ENCODE measurements around the gene AKAP10.
"Not testable (repeated sequence)": the region's sequence is repeated elsewhere in the genome, so short reads cannot be mapped to it uniquely, and the experiment has no call there.

AKAP10 gene, protein sequence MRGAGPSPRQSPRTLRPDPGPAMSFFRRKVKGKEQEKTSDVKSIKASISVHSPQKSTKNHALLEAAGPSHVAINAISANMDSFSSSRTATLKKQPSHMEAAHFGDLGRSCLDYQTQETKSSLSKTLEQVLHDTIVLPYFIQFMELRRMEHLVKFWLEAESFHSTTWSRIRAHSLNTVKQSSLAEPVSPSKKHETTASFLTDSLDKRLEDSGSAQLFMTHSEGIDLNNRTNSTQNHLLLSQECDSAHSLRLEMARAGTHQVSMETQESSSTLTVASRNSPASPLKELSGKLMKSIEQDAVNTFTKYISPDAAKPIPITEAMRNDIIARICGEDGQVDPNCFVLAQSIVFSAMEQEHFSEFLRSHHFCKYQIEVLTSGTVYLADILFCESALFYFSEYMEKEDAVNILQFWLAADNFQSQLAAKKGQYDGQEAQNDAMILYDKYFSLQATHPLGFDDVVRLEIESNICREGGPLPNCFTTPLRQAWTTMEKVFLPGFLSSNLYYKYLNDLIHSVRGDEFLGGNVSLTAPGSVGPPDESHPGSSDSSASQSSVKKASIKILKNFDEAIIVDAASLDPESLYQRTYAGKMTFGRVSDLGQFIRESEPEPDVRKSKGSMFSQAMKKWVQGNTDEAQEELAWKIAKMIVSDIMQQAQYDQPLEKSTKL

DNA sequence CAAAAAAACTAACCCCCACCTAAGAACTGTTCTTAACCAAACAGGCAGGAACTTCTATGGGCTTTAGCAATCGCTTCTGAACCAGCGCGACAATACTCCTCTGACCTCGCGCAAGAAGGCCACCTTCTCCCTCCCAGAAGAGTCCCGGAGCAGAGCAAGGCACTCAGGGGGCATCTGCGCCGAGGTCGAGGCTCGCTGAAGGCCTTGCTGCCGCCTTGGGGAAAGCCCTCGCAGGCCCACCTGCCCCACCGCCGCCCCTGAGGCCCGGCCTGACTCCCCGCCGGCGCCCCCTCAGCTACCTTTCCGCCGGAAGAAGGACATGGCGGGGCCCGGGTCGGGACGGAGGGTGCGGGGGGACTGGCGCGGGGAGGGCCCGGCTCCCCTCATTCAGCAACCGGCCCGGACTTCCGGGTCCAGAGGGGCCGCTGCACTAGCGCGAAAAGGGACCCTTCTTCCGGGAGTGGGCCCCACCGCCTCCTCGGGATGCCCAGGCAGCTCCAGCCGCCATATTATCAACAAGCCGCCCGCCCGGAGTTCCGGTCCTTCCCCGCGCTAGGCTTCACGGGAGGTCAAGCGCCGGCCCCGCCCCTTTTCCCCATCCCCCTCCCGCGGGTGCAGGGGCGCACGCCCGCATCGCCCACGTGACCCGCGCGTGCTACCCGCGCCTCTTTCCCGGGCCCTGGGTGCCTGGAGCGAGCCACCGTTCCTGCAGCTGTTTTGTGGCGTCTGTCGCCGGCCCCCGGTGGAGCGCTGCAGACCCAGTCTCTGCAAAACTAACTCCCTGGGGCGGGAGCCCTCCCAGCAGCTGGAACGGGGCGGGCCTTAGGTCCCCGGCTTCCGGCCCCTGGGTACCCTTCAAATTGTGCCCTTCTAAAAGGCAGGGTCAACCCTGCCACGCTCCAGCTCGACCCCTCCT is at the start of gene AKAP10:
AKAP10 (minus strand) TSS at position 536 of the 916 bp plus-strand sequence; CDS start at position 387, 149 bp downstream.
- DNase-seq, result peak; percentile 87

DNA sequence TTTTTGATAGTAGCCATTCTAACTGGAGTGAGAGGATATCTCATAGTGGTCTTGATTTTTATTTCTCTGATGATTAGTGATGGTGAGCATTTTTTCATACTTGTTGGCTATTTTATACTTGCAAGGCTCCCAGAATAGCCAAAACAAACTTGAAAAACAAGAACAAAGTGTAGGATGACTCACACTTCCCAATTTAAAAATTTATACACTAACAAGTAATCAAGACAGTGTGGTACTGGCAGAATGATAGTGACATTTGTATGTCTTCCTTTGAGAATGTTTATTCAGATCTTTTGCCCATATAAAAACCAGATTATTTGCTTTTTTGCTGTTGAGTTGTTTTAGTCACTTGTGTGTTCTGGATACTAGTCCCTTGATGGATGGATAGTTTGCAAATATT is 49.3 kb upstream of the AKAP10 start:
- no peak for DNase-seq

DNA sequence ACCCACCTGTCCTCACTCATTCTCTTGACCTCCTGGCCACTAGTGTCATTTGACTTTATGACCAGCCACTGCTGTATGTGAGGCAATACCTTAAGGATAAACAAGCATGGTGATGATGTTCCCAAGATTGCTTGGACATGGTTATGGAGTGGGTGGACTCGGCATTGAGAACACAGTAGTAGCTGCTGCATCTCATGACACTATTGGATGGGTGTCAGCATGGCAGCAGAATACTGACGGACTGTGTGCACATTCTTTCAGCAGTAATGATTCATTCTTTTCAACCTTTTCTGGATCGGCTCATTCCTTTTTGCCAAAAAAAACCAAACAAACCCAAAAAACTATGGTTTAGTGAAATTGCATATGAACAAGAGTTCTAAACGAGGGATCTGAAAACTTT is 45.1 kb upstream of the AKAP10 start:
- DNase-seq, result no peak

DNA sequence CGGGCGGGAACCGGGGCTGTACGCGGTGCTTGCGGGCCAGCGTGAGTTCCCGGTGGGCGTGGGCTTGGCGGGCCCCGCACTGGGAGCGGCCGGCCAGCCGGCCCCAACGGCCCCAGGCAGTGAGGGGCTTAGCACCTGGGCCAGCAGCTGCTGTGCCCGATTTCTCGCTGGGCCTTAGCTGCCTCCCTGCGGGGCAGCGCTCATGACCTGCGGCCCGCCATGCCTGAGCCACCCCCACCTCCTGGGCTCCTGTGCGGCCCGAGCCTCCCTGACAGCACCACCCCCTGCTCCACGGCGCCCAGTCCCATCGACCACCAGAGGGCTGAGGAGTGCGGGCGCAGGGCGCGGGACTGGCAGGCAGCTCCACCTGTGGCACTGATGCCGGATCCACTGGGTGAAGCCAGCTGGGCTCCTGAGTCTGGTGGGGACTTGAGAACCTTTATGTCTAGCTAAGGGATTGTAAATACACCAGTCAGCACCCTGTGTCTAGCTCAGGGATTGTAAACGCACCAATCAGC is 38.9 kb upstream of the AKAP10 start:
- not testable (repeated sequence) for DNase-seq

DNA sequence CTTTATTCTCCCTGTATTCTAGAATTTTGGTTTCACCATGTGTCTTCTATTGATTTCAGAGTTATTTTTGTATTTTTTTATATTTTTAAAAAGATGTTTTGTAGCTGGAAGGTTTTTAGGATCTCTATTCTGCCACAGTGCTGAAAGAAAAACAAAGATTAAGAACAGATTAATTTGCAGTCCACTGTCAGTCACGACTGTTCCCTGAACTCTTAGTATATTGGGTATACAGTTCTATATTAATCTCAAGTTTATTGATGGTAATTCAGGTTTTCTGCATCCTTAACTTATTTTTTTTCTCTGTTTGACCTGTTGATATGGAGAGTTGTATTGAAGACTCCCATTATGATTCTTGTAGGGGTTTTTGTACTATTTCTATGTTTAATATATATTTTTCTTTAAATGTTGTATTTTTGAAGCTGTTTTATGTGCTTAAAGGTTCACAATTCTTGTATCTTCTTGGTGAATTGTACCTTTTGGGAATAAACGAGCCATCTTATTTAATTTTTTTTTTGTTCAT is 34.4 kb upstream of the AKAP10 start:
- no peak for DNase-seq

DNA sequence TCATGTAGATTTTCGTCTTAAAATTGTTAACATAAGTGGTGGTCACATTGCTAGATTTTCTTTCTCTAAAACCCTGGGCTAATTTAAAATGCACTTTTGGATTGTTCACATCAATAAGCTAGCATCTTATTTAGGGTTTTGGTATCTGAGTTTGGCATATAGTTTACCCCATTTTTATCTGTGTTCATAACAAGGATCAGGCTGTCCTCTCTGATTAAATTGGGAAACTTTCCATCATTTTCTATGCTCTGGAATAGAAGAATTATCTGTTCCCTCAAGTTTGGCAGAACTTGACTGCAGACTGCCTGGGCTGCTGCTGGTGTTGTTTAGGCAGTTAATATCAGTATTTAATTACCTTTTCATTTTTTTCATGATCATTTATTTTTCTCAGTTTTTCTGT is 33.3 kb upstream of the AKAP10 start:
- no peak for DNase-seq

DNA sequence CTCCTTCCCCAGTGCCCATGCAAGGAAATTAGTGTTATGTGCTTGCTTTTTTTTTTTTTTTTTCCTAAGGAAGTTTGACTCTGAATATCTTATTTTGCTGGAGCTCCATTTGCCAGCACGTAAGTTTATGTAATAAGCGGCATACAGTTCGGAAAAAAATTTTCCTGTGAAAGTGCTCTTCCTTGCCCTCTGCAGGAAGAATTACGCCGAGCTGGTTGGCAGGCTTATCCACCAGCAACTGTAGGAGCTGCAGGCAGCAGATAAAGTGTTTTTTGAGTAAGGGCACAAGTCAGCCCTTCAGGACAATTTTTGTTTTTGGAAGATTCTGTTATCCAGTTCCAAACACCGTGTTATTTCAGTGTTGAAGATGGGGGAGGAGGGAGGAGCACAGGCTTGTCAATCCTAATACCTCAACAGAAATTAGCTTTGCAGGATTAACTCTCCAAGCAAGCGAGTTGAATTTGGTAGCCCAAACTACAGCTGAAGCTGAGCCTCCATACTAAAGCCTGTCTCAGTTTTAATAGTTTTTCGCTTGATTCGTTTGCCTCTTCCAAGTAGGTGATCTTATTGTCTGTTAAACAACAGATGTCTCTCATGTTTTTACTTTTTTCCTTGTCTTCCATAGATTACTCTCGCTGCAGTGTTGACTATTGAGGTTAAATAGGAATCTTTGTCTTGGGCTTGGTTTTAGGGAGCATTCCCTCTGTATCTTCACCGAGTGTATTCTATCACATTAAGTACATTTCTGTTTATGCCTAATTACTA is 32.7 kb upstream of the AKAP10 start:
- DNase-seq, result peak; percentile 76

DNA sequence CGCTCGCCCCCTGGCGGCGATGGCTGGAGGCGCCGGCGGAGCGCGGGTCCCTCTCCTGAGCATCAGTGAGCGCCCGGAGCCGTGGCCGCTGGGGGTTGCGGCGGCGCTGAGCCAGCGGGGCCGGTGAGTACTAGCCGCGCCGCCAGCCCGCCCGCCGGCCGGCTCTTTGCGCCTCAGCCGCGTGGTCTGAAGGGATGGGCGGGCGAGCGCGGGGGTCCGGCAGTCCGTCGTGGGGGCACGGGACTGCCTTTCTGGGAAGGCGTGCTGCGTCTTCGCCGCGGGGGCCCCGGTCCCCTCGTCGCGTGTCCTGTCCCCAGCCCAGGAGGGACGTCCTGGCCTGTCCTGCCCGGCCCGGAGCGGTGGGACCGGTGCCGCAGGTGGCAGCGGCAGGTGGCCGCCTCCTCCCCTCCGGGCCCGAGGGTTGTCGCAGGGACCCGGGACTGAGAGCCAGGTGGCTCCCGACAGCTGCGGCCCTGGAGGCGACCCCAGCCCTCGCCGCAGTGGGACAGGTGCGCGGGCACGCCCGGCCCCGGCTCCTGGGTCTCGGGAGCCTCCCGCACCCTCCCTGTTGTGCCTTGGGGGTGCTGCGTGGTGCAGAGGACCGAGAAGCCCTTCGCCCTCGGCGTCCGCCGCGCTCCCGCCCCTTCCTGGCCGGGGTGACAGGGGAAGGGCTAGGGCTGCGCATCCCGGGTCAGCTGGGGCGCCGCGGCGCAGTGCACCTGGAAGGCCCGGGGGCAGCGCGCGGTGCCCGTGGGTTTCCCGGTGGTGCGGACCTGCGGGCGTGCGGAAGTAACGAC is 31.9 kb upstream of the AKAP10 start, which contains the start of gene SPECC1:
SPECC1 (plus strand) TSS at position 58 of the 797 bp plus-strand sequence. CDS start 87,293 bp downstream, outside the sequence.
- peak; percentile 82 for DNase-seq

DNA sequence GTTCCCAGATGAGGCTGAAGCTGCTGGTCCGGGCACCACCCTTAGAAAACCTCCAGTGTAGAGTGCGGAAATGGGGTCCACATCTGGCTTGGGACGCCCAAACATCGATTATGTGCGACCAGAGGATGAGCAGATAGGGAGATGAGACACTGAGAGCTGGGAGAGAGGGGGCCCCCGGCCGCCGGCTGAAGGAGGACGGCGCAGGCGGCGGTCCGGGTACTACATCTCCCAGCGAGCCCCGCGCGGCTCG is 31.3 kb upstream of the AKAP10 start:
- no peak for DNase-seq

DNA sequence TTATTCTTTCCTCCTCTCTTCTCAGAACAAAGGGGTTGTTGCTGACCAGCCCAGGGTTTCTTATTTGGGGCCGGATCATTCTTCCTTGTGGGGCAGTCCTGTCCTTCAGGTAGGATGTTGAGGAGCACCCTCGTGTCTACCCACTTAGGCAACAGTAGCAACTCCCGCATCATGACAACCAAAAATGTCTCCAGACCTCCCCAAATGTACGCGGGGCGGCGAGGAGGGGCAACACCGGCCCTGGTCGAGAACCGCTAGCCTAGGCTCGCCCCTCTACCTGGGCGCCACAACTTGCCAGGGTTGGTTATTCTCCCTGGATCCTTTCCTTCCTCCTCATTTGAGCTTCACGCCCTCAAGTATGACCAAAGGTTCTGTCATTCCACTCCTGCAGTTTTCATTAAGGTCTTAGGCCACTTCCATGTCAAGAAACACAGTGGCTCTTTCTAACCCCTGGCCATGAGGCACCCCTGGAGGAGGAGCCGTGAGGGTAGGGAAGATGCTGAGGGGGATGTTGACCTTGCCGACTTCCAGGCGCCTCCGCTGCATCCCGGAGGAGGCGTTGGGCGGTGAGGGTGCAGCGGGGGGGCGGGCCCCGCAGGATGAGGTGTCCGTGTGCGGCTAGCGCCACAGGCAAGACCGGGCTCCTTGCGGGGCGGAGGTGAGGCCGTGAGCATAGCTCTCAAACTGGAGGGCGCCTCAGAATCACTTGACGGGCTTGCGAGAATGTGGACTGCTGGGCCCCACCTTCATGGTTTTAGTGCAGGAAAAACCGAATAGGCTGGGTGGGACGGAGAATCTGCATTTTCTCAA is 30.8 kb upstream of the AKAP10 start:
- DNase-seq, result peak; percentile 45

DNA sequence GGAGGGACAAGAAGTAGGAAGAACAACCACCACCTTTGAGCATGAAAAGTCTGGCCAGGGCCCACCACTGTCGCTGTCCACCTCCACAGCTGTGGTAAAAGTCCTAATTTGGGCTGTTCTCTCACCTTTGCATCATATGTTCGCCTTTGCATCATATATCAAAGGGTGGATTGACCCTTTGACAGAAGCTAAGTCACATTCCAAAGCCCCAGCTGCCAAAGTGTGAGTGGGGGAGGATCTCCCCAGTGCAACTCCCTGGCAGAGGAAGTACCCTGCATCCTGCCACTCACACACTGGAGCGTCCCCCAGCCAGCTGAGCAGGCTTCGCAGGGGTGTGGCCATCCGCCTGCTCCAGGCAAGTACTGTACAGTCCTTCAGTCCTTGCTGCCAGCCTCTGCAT is 18.9 kb upstream of the AKAP10 start:
- no peak for DNase-seq

DNA sequence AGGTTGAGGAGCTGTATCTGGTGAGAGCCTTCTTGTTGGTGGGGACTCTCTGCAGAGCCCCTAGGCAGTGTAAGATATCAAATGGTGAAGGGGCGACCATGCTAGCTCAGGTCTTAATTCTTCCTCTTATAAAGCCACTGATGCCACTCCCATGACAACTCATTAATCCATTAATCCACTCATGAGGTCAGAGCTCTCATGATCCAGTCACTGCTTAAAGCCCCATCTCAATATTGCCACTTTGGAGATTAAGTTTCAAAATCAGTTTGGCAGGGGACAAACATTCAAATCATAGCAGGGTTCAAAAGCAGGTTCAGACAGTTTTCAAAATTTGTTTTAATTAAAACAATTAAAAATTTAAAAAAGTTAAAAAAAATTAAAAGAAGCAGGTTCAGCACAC is 18.5 kb upstream of the AKAP10 start:
- DNase-seq, result no peak

DNA sequence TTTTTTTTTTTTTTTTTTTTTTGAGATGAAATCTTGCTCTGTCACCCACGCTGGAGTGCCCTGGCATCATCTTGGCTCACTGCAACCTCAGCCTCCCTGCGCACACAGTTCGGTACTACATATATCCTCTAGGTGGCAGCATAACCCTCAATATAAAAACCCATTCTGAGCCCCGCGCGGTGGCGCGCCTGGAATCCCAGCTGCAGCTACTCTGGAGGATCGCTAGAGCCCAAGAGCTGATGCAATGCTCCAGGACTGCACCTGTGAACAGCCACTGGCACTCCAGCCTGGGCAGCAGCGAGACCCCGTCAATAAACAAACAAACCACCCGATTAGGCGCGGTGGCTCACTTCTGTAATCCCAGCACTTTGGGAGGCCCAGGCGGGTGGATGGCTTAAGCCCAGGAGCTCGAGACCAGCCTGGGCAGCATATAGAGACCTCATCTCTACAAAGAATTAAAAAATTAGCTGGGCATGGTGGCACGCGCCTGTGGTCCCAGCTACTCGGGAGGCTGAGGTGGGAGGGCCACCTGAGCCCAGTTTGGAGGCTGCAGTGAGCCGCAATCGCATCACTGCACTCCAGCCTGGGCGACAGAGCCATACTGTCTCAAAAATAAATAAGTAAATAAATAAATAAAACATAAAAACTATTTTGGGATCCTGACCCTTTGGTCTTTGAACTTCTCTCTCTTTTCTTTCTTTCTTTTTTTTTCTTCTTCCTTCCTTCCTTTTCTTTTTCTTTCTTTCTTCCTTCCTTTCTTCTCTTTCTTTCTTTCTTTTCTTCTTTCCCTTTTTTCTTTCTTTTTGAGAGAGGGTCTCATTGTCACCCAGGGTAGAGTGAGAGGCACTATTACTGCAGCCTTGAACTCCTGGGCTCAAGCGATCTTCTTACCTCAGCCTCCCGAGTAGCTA is 15.4 kb upstream of the AKAP10 start:
- peak; percentile 95 for DNase-seq

DNA sequence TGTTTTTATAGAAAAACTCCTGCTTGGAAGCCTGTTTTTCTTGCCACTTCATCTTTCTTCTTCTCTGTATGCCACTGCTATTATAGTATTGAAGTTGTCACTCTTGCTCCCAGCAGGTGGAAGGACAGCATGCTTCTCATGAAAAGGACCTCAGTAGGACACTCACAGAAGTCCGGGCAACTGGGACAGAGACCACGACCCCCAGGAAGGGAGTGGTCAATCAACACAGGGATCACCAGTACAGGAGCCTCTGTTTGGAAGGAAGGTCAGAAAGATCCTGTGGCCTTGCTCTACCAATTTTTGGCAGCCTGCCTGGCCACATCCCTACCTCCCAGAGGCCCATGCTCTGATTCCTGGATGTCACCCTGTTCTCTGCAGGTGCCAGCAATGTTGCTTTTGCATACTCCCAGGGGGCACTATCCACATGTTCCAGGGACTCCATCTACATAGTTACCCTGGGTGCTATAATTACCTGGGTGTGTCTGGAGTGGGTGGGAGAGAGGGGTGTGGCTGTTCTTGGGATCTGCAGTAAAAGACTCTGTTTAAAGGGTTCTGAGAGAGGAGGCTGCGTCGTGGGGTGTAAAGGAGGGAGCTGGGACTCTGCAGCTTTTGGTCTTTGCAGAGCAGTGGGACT is 13.7 kb upstream of the AKAP10 start:
- peak; percentile 7 for DNase-seq

DNA sequence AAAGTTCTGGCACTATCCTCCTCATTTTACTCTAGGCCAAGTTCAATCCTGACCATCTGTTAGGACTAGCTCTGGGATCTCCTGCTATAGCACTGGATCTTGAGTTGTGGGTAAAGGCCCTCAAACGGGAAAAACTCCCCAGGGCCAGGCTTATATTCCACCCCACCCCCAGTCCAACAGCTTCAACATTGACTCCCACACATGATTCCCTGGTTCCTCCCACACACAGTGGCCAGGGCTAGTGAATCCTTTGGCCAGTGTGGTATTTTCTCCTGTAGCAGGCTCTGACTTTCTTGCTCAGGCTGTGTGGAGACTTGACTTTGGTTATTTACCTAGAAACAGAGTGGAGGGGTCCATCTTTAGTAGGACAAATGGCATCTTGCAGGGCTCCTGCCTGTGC is 10.3 kb upstream of the AKAP10 start:
- DNase-seq, result no peak

DNA sequence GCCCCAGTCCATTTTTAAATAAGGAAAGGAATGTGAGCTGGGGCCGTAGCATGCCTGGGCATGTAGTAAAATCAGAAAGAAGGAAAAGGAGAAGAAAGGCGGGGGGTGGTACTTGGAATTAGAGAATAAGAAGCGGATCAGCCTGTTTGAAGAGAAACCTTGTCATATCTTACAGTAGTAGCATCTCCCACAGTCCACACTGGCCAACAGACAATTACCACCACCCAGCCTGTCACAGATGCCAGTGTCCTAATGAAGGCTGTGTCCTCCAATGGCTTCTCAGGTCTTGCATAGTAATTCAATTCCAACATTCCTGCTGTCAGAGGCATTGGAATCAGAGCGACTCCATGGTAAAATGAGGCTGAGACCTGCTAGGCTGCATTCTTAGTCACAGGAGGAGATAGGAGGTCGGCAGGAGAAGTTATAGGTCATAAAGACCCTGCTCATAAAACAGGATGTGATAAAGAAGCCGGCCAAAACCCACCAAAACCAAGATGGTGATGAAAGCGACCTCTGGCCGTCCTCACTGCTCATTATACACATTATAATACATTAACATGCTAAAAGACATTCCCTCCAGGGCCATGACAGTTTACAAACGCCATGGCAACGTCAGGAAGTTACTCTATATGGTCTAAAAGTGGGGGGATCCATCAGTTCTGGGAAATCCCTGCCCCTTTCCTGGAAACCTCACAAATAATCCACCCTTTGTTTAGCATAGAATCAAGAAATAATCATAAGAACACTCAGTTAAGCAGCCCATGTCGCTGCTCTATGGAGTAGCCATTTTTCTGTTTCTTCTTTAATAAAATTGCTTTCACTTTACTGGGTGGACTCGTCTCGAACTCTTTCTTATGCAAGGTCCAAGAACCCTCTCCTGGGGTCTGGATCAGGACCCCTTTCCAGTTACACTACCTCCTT is 9.6 kb upstream of the AKAP10 start:
- no peak for DNase-seq

DNA sequence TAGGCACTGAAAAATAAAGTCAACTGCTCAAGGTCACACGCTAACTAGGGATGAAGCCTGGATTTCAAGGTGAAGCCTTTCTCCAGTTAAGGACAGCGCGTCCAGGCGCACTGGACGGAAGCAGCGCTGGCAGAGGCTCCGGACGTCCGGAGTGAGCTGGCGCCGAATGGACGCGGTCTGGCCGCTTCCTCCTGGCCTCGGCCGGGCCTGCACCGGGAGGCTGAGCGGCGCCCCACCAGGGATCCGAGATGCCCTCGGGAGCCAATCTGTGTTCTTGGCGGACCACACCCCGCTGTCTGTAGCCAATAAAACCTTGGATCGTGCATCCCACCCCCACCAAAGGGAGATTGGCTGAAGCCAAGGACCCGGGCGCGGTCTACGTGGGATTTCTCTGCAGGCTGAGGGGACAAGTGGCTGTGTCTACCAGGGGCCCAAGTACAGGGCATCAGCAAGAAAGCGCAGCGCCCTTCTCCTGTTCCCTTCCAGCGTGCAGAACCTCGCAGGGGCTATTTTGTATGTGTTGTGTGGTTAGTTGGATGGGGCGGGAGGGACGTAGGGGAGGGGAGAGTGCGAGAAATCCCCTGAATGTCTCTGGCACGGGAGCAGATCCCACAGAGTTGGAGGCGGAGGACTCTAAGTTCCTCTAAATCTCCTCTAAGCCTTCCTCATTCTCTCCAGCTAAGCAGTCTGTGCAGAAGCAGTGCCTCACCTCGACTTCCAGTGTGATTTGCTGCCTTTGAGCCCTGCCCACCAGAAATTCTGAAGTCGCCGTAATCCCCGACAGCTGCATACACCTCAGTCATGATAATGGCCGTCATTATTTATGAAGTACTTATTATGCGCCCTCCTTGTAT is 2.5 kb upstream of the AKAP10 start:
- DNase-seq, result no peak
